Ascending aorta (tissue), 2 donors: Measurements from ENCODE around the gene GGCT. TPM values are rescaled to one million over a fixed set of nuclear protein-coding genes. Genes with fewer than 3 reads are reported as not detected.

Source experiments
- DNase-seq, 2 donors: peaks; one replicate each; pipeline ENCODE4 v3.0.0-alpha.2; 2019; ENCODE audit warnings: low spot score in 2 of 2
- H3K27ac ChIP-seq, 2 donors: fragments of 200-600 bp; sonication (generic); one replicate each; pipeline ENCODE4 v1.5.1; 2016 to 2017; ENCODE audit warnings: mild to moderate bottlenecking in 1 of 2
- H3K27me3 ChIP-seq: fragments of 200-600 bp; sonication (generic); one replicate; pipeline ENCODE4 v1.5.1; 2017
- H3K36me3 ChIP-seq, 2 donors: fragments of 200-600 bp; sonication (generic); one replicate each; pipeline ENCODE4 v1.5.1; 2016
- H3K4me1 ChIP-seq, 2 donors: fragments of 200-600 bp; sonication (generic); one replicate each; pipeline ENCODE4 v1.5.1; 2016 to 2017; ENCODE audit warnings: mild to moderate bottlenecking in 1 of 2
- H3K4me3 ChIP-seq, 2 donors: fragments of 200-600 bp; sonication (generic); one replicate each; pipeline ENCODE4 v1.5.1; 2016 to 2017; ENCODE audit warnings: mild to moderate bottlenecking in 1 of 2
- H3K9me3 ChIP-seq, 2 donors: fragments of 200-600 bp; sonication (generic); one replicate each; pipeline ENCODE4 v1.5.1; 2016
- CTCF ChIP-seq, 3 experiments: fragments of 200-600 bp in 2 of 3; fragments of 450-650 bp in 1 of 3; sonication (generic) in 2 of 3; IDR thresholded peaks; one replicate each; pipeline ENCODE4 v1.5.1; 2016 to 2019; ENCODE audit warnings: antibody characterized with exemption in 3 of 3, mild to moderate bottlenecking in 1 of 3, moderate library complexity in 1 of 3
- intact Hi-C: fragments of 100-400 bp; cut with DNase I; formaldehyde crosslinking; loops from one replicate; pipeline ENCODE4 v1.15.1; 2023
- total RNA-seq: library from RNA; depleted of rRNA; stranded (reverse); fragments of >200 nt; gene quantifications from one replicate; pipeline ENCODE4 v1.1.0, GENCODE V29; 2016

The GGCT gene
- total RNA-seq, 1 donor from 2014 or later: 0.43 TPM

GRCh38 chr7:30459591-30460245 is 44.9 kb downstream of the GGCT start:
- peak in 1 of 2 donors; percentile 82 for DNase-seq
- TF ChIP-seq CTCF (IDR thresholded peaks at IDR 0.05): no peak
- Histone ChIP-seq H3K27me3 (no peaks in the 10 kb centered on the region), H3K4me3 (no peak overlapping the region), H3K4me1 (no peaks in the 10 kb centered on the region), H3K27ac (peak overlapping the region; percentile 31 to 57), H3K36me3 (peaks cover 19 to 22% of the 10 kb centered on the region in 2 donors), H3K9me3 (no peaks in the 10 kb centered on the region)
- intact Hi-C loops: no loop called here

DNA sequence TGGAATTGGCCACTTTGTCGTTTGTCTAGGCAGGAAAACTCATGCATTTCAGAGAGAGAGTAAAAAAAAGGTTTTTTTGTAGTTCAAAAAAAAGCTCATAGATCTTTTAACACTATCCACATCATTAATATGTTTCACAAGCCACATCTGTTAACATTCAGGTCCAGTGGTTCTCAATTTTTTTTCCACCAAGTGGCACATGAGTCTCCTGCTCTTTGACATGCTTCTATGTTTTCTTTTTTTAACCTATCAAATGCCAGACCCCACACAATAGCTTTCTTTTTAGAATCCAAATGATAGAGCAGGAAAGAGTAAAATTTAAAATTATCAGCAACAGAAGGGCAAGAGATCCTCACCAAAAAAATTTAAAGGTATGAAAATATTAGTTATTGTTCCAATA is 46.3 kb downstream of the GGCT start:
- TF ChIP-seq CTCF (IDR thresholded peaks at IDR 0.05): no peak
- H3K27ac ChIP-seq: no peak overlapping the region

GRCh38 chr7:30453921-30454320 is 50.7 kb downstream of the GGCT start:
- no peak for DNase-seq
- Histone ChIP-seq H3K4me1 (no peaks in the 10 kb centered on the region), H3K36me3 (peaks cover 41 to 64% of the 10 kb centered on the region in 2 donors), H3K4me3 (no peak overlapping the region), H3K27me3 (no peaks in the 10 kb centered on the region), H3K27ac (no peak overlapping the region), H3K9me3 (no peaks in the 10 kb centered on the region)
- no peak for TF ChIP-seq CTCF (IDR thresholded peaks at IDR 0.05)
- intact Hi-C loops: no loop called here

More for the DNA sequence above, 46.3 kb downstream of the GGCT start:
- Histone ChIP-seq H3K4me1 (no peaks in the 10 kb centered on the region), H3K9me3 (no peaks in the 10 kb centered on the region), H3K4me3 (no peak overlapping the region), H3K36me3 (peaks cover 19 to 35% of the 10 kb centered on the region in 2 donors), H3K27me3 (no peaks in the 10 kb centered on the region)
- no peak for DNase-seq
- intact Hi-C loops: no loop called here

- H3K4me1 ChIP-seq: no peaks in the 10 kb centered on the region
- intact Hi-C loops: no loop called here
- H3K27ac ChIP-seq: no peak overlapping the region
- TF ChIP-seq CTCF (IDR thresholded peaks at IDR 0.05): no peak
- H3K9me3 ChIP-seq: no peaks in the 10 kb centered on the region
- peaks cover 41 to 66% of the 10 kb centered on the region in 2 donors for H3K36me3 ChIP-seq
- H3K4me3 ChIP-seq: no peak overlapping the region
- DNase-seq: no peak
- no peaks in the 10 kb centered on the region for H3K27me3 ChIP-seq
Measured at GRCh38 chr7:30453016-30453415, 51.6 kb downstream of the GGCT start.

DNA sequence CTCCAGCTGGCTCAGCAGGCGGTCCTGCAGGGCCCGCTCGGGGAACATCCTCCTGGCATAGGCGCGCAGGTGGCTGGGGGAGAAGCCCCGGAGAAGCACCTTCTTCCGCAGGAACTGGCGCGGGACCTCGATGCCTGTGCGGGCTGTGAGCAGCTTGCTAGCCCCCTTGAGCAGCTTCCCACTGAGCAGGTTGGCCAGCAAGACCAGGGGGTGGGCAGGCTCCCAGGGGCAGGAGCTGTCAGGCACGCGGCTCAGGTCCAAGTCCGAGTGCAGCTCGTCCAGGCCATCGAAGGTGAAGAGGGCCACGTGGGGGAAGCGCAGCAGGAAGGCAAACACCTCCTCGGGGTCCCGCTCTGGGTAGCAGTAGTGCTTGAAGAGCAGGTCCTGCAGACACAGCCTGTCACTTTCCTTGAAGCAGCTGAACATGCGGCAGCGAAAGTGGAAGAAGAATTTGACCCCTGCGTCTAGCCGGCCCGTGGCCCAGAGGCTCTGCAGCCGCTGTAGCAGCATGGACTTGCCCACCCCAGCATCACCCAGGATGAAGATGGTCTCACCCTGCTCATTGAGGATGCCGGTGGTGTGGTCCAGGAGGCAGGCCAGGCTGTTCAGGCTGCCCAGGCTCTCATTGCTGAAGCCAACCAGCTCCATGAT is 52.2 kb downstream of the GGCT start:
- TF ChIP-seq CTCF (IDR thresholded peaks at IDR 0.05): no peak
- intact Hi-C loops: no loop called here

More for the DNA sequence above, 52.2 kb downstream of the GGCT start:
- Histone ChIP-seq H3K27ac (no peak overlapping the region), H3K36me3 (peaks cover 47 to 72% of the 10 kb centered on the region in 2 donors), H3K9me3 (no peaks in the 10 kb centered on the region), H3K4me1 (no peaks in the 10 kb centered on the region), H3K4me3 (no peak overlapping the region), H3K27me3 (no peaks in the 10 kb centered on the region)
- DNase-seq: no peak
